OCI-LY7 (cell line): ENCODE results near the gene KRT33A. TPM values are rescaled to one million over a fixed set of nuclear protein-coding genes. Genes with fewer than 3 reads are reported as not detected.

Experiments used
- total RNA-seq, 2 experiments: library from RNA; depleted of rRNA in 1 of 2; stranded (reverse); fragments of >200 nt in 1 of 2; shearing (Covaris generic) in 1 of 2; gene quantifications; 2 replicates each; pipeline ENCODE4 v1.2.3, GENCODE V29; 2014 to 2022

Gene KRT33A
- total RNA-seq, 2 experiments from 2014 or later = not detected

Other genes starting within 250 kb of the KRT33A start
Only the 30 nearest of the 34 such genes appear.
- gene KRTAP4-12, start 226.6 kb downstream of the KRT33A start, total RNA-seq (2014; rRNA removed; shearing (Covaris generic)) = not detected in 2 replicates
- gene KRTAP4-12, start 226.6 kb downstream of the KRT33A start, total RNA-seq (2022) = not detected in 2 replicates
- not detected in 2 replicates for gene KRTAP4-6, start 210.3 kb downstream of the KRT33A start, total RNA-seq (2014; rRNA removed; shearing (Covaris generic))
- gene KRTAP4-6, start 210.3 kb downstream of the KRT33A start, total RNA-seq (2022) = not detected in 2 replicates
- gene KRTAP4-5, start 201.0 kb downstream of the KRT33A start, total RNA-seq (2014; rRNA removed; shearing (Covaris generic)) = not detected in 2 replicates
- gene KRTAP4-5, start 201.0 kb downstream of the KRT33A start, total RNA-seq (2022) = not detected in 2 replicates
- gene KRTAP4-4, start 190.1 kb downstream of the KRT33A start, total RNA-seq (2014; rRNA removed; shearing (Covaris generic)) = not detected in 2 replicates
- not detected in 2 replicates for gene KRTAP4-4, start 190.1 kb downstream of the KRT33A start, total RNA-seq (2022)
- not detected in 2 replicates for gene KRTAP4-3, start 182.6 kb downstream of the KRT33A start, total RNA-seq (2014; rRNA removed; shearing (Covaris generic))
- not detected in 2 replicates for gene KRTAP4-3, start 182.6 kb downstream of the KRT33A start, total RNA-seq (2022)
- gene KRTAP4-2, start 172.6 kb downstream of the KRT33A start, total RNA-seq (2014; rRNA removed; shearing (Covaris generic)) = not detected in 2 replicates
- not detected in 2 replicates for gene KRTAP4-2, start 172.6 kb downstream of the KRT33A start, total RNA-seq (2022)
- not detected in 2 replicates for gene KRTAP4-1, start 165.9 kb downstream of the KRT33A start, total RNA-seq (2014; rRNA removed; shearing (Covaris generic))
- gene KRTAP4-1, start 165.9 kb downstream of the KRT33A start, total RNA-seq (2022) = not detected in 2 replicates
- not detected in 2 replicates for gene KRTAP9-1, start 160.9 kb downstream of the KRT33A start, total RNA-seq (2014; rRNA removed; shearing (Covaris generic))
- gene KRTAP9-1, start 160.9 kb downstream of the KRT33A start, total RNA-seq (2022) = not detected in 2 replicates
- gene KRTAP9-2, start 124.2 kb downstream of the KRT33A start, total RNA-seq (2014; rRNA removed; shearing (Covaris generic)) = not detected in 2 replicates
- gene KRTAP9-2, start 124.2 kb downstream of the KRT33A start, total RNA-seq (2022) = not detected in 2 replicates
- gene KRTAP9-3, start 118.4 kb downstream of the KRT33A start, total RNA-seq (2014; rRNA removed; shearing (Covaris generic)) = not detected in 2 replicates
- gene KRTAP9-3, start 118.4 kb downstream of the KRT33A start, total RNA-seq (2022) = not detected in 2 replicates
- not detected in 2 replicates for gene KRTAP9-8, start 112.8 kb downstream of the KRT33A start, total RNA-seq (2014; rRNA removed; shearing (Covaris generic))
- not detected in 2 replicates for gene KRTAP9-8, start 112.8 kb downstream of the KRT33A start, total RNA-seq (2022)
- not detected in 2 replicates for gene KRTAP9-4, start 101.1 kb downstream of the KRT33A start, total RNA-seq (2014; rRNA removed; shearing (Covaris generic))
- gene KRTAP9-4, start 101.1 kb downstream of the KRT33A start, total RNA-seq (2022) = not detected in 2 replicates
- gene KRTAP9-9, start 95.4 kb downstream of the KRT33A start, total RNA-seq (2014; rRNA removed; shearing (Covaris generic)) = not detected in 2 replicates
- not detected in 2 replicates for gene KRTAP9-9, start 95.4 kb downstream of the KRT33A start, total RNA-seq (2022)
- not detected in 2 replicates for gene KRTAP9-6, start 85.5 kb downstream of the KRT33A start, total RNA-seq (2014; rRNA removed; shearing (Covaris generic))
- not detected in 2 replicates for gene KRTAP9-6, start 85.5 kb downstream of the KRT33A start, total RNA-seq (2022)
- gene KRTAP9-7, start 75.1 kb downstream of the KRT33A start, total RNA-seq (2014; rRNA removed; shearing (Covaris generic)) = not detected in 2 replicates
- gene KRTAP9-7, start 75.1 kb downstream of the KRT33A start, total RNA-seq (2022) = not detected in 2 replicates
- gene KRTAP29-1, start 48.0 kb downstream of the KRT33A start, total RNA-seq (2014; rRNA removed; shearing (Covaris generic)) = not detected in 2 replicates
- not detected in 2 replicates for gene KRTAP29-1, start 48.0 kb downstream of the KRT33A start, total RNA-seq (2022)
- gene KRTAP16-1, start 41.5 kb downstream of the KRT33A start, total RNA-seq (2014; rRNA removed; shearing (Covaris generic)) = not detected in 2 replicates
- not detected in 2 replicates for gene KRTAP16-1, start 41.5 kb downstream of the KRT33A start, total RNA-seq (2022)
- gene KRTAP17-1, start 35.1 kb downstream of the KRT33A start, total RNA-seq (2014; rRNA removed; shearing (Covaris generic)) = not detected in 2 replicates
- gene KRTAP17-1, start 35.1 kb downstream of the KRT33A start, total RNA-seq (2022) = not detected in 2 replicates
- not detected in 2 replicates for gene KRT33B, start 19.0 kb upstream of the KRT33A start, total RNA-seq (2014; rRNA removed; shearing (Covaris generic))
- not detected in 2 replicates for gene KRT33B, start 19.0 kb upstream of the KRT33A start, total RNA-seq (2022)
- not detected in 2 replicates for gene KRT34, start 31.5 kb upstream of the KRT33A start, total RNA-seq (2014; rRNA removed; shearing (Covaris generic))
- not detected in 2 replicates for gene KRT34, start 31.5 kb upstream of the KRT33A start, total RNA-seq (2022)
- gene KRT31, start 46.8 kb upstream of the KRT33A start, total RNA-seq (2014; rRNA removed; shearing (Covaris generic)) = not detected in 2 replicates
- gene KRT31, start 46.8 kb upstream of the KRT33A start, total RNA-seq (2022) = not detected in 2 replicates
- not detected in 2 replicates for gene KRT37, start 73.8 kb upstream of the KRT33A start, total RNA-seq (2014; rRNA removed; shearing (Covaris generic))
- gene KRT37, start 73.8 kb upstream of the KRT33A start, total RNA-seq (2022) = not detected in 2 replicates
- gene KRT38, start 90.2 kb upstream of the KRT33A start, total RNA-seq (2014; rRNA removed; shearing (Covaris generic)) = not detected in 2 replicates
- not detected in 2 replicates for gene KRT38, start 90.2 kb upstream of the KRT33A start, total RNA-seq (2022)
- gene KRT32, start 116.6 kb upstream of the KRT33A start, total RNA-seq (2014; rRNA removed; shearing (Covaris generic)) = not detected in 2 replicates
- gene KRT32, start 116.6 kb upstream of the KRT33A start, total RNA-seq (2022) = not detected in 2 replicates
- not detected in 2 replicates for gene KRT35, start 130.3 kb upstream of the KRT33A start, total RNA-seq (2014; rRNA removed; shearing (Covaris generic))
- not detected in 2 replicates for gene KRT35, start 130.3 kb upstream of the KRT33A start, total RNA-seq (2022)
- gene KRT36, start 139.1 kb upstream of the KRT33A start, total RNA-seq (2014; rRNA removed; shearing (Covaris generic)) = not detected in 2 replicates
- not detected in 2 replicates for gene KRT36, start 139.1 kb upstream of the KRT33A start, total RNA-seq (2022)
- not detected in 2 replicates for gene KRT13, start 154.8 kb upstream of the KRT33A start, total RNA-seq (2014; rRNA removed; shearing (Covaris generic))
- gene KRT13, start 154.8 kb upstream of the KRT33A start, total RNA-seq (2022) = not detected in 2 replicates
- not detected in 2 replicates for gene KRT15, start 168.1 kb upstream of the KRT33A start, total RNA-seq (2014; rRNA removed; shearing (Covaris generic))
- not detected in 2 replicates for gene KRT15, start 168.1 kb upstream of the KRT33A start, total RNA-seq (2022)
- not detected in 2 replicates for gene KRT19, start 177.5 kb upstream of the KRT33A start, total RNA-seq (2014; rRNA removed; shearing (Covaris generic))
- gene KRT19, start 177.5 kb upstream of the KRT33A start, total RNA-seq (2022) = not detected in 2 replicates
- gene KRT9, start 221.2 kb upstream of the KRT33A start, total RNA-seq (2014; rRNA removed; shearing (Covaris generic)) = not detected in 2 replicates
- not detected in 2 replicates for gene KRT9, start 221.2 kb upstream of the KRT33A start, total RNA-seq (2022)